IPS DF 4.7 (cell line): ENCODE data around the gene ROBO1.

Experiments used
- DNase-seq: peaks from one replicate; pipeline ENCODE4 v3.0.0-alpha.2; 2013; ENCODE audit warnings: low spot score; ENCODE audit errors: extremely low read depth

Gene ROBO1

DNA sequence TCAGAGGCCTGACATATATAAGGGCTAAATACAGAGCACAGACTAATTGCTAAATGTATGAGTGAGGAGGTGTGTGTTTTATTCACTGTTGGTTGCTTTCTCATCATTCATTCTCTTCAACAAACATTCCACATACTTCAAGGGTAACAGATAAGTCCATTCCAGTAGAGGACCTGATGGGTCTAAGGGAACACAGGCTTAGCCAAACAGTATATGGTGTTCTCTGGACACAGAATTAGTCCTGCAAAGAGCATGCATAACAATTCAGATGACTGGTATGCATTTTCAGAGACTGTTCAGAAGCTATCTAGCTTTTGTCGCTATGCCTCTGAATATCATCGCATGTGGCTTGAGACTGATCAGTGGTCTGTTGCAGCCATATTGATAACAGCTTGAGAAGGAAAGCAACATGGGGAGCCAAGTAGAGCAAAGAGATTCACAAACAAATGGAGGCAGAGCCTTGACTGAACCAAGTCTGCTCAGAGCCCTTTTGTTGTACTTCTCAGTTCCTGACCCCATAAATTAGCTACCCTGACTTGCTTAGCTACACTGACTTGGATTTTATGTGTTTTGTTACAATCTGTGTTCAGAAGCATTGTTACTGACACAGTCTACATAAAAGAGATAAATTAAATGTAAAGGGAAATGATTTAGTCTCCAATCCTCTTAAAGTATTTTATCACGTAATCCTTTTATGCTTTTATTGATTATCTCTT is 1178.7 kb downstream of the ROBO1 start:
- no peak for DNase-seq

DNA sequence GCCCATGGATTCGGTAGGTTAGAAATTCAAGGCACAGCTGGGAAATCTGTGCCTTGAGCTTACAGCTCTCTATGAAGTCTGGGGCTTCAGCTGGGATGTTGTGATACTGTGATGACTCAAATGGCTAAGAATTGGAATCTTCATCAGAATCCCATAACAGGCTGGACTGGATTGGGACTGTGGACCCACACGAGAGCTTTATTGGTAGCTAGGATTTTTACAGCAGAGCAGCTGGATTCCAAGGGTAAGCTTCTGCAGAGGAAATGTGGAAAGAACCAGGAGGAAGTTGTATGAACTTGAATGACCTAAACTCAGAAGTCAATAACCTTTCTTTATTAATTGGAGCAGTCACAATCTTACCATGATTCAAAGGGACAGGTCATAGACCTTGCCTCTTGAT is 1187.1 kb downstream of the ROBO1 start:
- DNase-seq, result no peak

DNA sequence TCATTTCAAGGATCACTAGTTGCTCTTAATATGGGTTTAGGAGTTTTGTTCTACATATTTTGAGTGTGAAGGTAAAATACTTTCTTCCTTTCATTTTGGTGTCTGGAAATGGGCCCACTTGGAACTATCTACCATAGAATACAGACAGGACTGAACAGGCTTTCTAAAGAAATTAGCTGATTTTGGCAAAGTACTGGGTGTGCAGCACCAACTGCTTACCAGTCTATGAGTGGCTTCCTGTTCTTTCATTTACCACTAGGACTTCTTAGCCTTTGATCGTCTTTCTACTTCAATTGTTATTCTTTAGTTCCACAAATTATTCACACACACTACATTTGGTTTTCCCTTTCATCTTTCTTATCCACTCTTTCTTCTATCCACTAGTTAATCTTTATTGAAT is 1196.3 kb downstream of the ROBO1 start:
- DNase-seq, result no peak

DNA sequence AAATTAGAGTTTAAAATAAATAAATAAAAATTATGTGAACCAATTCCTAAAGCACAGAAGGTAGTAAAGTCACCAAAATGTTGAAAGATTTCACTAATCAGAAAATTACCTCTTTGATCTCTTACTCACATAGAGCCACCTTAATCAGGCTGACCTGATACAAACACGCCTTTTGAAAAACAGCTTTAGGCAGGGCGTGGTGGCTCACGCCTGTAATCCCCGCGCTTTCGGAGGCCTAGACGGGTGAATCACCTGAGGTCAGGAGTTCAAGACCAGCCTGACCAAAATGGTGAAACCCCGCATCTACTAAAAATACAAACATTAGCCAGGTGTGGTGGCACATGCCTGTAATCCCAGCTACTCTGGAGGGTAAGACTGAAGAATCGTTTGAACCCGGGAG is 1197.3 kb downstream of the ROBO1 start:
- DNase-seq, result no peak

DNA sequence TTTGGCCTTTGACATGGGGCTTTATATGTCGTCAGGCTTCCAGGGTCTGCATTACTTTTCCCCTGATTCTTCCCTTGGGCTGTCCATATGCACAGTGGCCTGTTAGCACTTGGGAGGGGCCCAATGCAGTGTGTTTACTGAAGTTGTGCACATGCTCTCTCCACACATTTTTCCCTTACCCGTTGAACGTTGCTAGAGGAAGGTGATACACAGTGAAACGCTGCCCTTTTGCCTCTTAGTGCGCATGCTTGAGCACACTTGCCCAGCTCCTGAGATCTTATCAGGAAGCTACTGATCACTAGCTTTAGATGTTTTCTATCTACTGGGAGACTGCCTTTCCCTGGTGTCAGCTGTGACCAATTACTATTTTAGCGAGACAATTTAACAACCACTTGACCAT is 1198.0 kb downstream of the ROBO1 start:
- no peak for DNase-seq

DNA sequence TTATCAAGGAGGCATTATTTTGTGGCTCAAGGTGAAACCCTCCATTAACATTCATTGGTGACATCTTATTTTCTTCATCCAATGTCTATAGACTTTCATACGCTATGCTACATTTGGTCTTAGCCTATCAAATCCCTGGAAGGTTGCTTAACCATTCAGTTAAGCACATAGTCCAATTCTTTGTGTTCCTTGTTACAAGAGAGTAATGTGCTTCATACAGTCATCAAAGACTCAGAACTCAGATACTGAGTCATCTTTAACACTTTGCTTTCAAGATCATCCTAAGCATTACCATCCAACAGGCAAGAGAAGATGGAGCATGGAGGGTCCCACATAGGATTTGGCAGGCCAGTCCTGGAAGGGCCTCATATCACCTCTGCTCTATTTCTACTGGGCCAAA is 1202.1 kb downstream of the ROBO1 start:
- no peak for DNase-seq

DNA sequence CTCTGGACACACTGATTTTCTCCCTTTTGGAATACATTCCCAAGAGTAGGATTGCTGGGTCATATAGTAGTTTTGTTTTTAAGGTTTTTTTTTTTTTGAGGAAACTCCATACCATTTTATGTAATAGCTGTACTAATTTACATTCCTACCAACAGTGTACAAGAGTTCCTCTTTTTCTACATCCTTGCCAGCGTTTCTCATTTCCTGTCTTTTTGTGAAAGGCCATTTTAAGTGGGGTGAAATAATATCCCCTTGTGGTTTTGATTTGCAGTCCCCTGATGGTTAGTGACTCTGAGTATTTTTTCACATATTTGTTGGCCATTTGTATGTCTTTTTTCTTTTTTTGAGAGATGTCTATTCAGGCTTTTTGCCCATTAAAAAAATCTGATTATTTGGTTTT is 1205.5 kb downstream of the ROBO1 start:
- DNase-seq, result no peak
